Ectodermal cell (in vitro differentiated cells): ENCODE results near the gene CHIT1.

Source experiments
- H3K27ac ChIP-seq: 2 replicates; pipeline ENCODE4 v1.7.0; 2013; ENCODE audit warnings: mild to moderate bottlenecking, low read depth, low read length; ENCODE audit not compliant: insufficient read depth, poor library complexity, severe bottlenecking
- H3K27me3 ChIP-seq: 2 replicates; pipeline ENCODE4 v1.7.0; 2013; ENCODE audit warnings: mild to moderate bottlenecking, low read length; ENCODE audit not compliant: insufficient read depth, control insufficient read depth, poor library complexity, severe bottlenecking
- H3K36me3 ChIP-seq: one replicate; pipeline ENCODE4 v1.7.0; 2013; ENCODE audit warnings: low read length; ENCODE audit not compliant: control insufficient read depth, insufficient read depth
- H3K4me1 ChIP-seq: one replicate; pipeline ENCODE4 v1.7.0; 2013; ENCODE audit warnings: low read length; ENCODE audit not compliant: control insufficient read depth, insufficient read depth
- H3K4me3 ChIP-seq: 2 replicates; pipeline ENCODE4 v1.7.0; 2013; ENCODE audit warnings: low read depth, low read length, control low read depth; ENCODE audit not compliant: insufficient read depth
- H3K9me3 ChIP-seq: 2 replicates; pipeline ENCODE4 v1.7.0; 2013; ENCODE audit warnings: mild to moderate bottlenecking, low read length, moderate library complexity; ENCODE audit not compliant: control insufficient read depth
- WGBS, 2 experiments: methylation state at CpG; one replicate each; pipeline ENCODE4 v1.1.7; 2013; ENCODE audit warnings: missing lambda C conversion rate in 2 of 2; 5-methylcytosine and 5-hydroxymethylcytosine counted together

The CHIT1 gene

GRCh38 chr1:203207751-203208150 lies 21.7 kb downstream of the CHIT1 start:
- Histone ChIP-seq H3K4me3 (no peak overlapping the region), H3K36me3 (no peaks in the 10 kb centered on the region), H3K27ac (no peak overlapping the region), H3K27me3 (no peaks in the 10 kb centered on the region), H3K9me3 (no peaks in the 10 kb centered on the region), H3K4me1 (peaks cover 5% of the 10 kb centered on the region)
- 88% methylated on average over 2 of the region's 2 CpGs for WGBS, 2 experiments

- 83 to 90% methylated on average over 5 of the region's 5 CpGs for WGBS, 2 experiments
- Histone ChIP-seq H3K27me3 (no peaks in the 10 kb centered on the region), H3K36me3 (no peaks in the 10 kb centered on the region), H3K27ac (no peak overlapping the region), H3K9me3 (no peaks in the 10 kb centered on the region), H3K4me3 (no peak overlapping the region), H3K4me1 (peaks cover 5% of the 10 kb centered on the region)
Measured at GRCh38 chr1:203206129-203206687, 23.3 kb downstream of the CHIT1 start.

GRCh38 chr1:203204756-203205155 lies 24.7 kb downstream of the CHIT1 start:
- Histone ChIP-seq H3K36me3 (no peaks in the 10 kb centered on the region), H3K27ac (no peak overlapping the region), H3K9me3 (no peaks in the 10 kb centered on the region), H3K27me3 (no peaks in the 10 kb centered on the region), H3K4me3 (no peak overlapping the region), H3K4me1 (peaks cover 5% of the 10 kb centered on the region)
- WGBS, 2 experiments, result 89 to 95% methylated on average over 2 of the region's 2 CpGs

- Histone ChIP-seq H3K9me3 (no peaks in the 10 kb centered on the region), H3K27me3 (no peaks in the 10 kb centered on the region), H3K27ac (no peak overlapping the region), H3K4me1 (peaks cover 5% of the 10 kb centered on the region), H3K36me3 (no peaks in the 10 kb centered on the region), H3K4me3 (no peak overlapping the region)
- 93 to 95% methylated on average over 15 of the region's 15 CpGs for WGBS, 2 experiments
Measured at GRCh38 chr1:203202431-203203245, 26.8 kb downstream of the CHIT1 start.

- H3K9me3 ChIP-seq, result no peaks in the 10 kb centered on the region
- WGBS, 2 experiments, result 87% methylated on average over 10 of the region's 10 CpGs
- H3K27ac ChIP-seq, result no peak overlapping the region
- H3K27me3 ChIP-seq, result no peaks in the 10 kb centered on the region
- H3K4me1 ChIP-seq, result peaks cover 5% of the 10 kb centered on the region
- H3K36me3 ChIP-seq, result no peaks in the 10 kb centered on the region
- no peak overlapping the region for H3K4me3 ChIP-seq
Measured at GRCh38 chr1:203201516-203202205, 27.8 kb downstream of the CHIT1 start.

GRCh38 chr1:203200916-203201315 lies 28.6 kb downstream of the CHIT1 start:
- H3K4me3 ChIP-seq, result no peak overlapping the region
- no peak overlapping the region for H3K27ac ChIP-seq
- WGBS, 2 experiments, result 87 to 95% methylated on average over 1 of the region's 1 CpG
- no peaks in the 10 kb centered on the region for H3K27me3 ChIP-seq
- H3K36me3 ChIP-seq, result no peaks in the 10 kb centered on the region
- no peaks in the 10 kb centered on the region for H3K9me3 ChIP-seq
- H3K4me1 ChIP-seq, result peaks cover under 1% of the 10 kb centered on the region

- no peaks in the 10 kb centered on the region for H3K9me3 ChIP-seq
- no peak overlapping the region for H3K4me3 ChIP-seq
- WGBS, 2 experiments, result 93% methylated on average over 8 of the region's 8 CpGs
- H3K4me1 ChIP-seq, result no peaks in the 10 kb centered on the region
- H3K36me3 ChIP-seq, result no peaks in the 10 kb centered on the region
- no peak overlapping the region for H3K27ac ChIP-seq
- H3K27me3 ChIP-seq, result no peaks in the 10 kb centered on the region
Measured at GRCh38 chr1:203199816-203200571, 29.5 kb downstream of the CHIT1 start.

- Histone ChIP-seq H3K4me3 (no peak overlapping the region), H3K27ac (no peak overlapping the region), H3K4me1 (no peaks in the 10 kb centered on the region), H3K36me3 (no peaks in the 10 kb centered on the region), H3K27me3 (no peaks in the 10 kb centered on the region), H3K9me3 (no peaks in the 10 kb centered on the region)
- WGBS, 2 experiments, result 96% methylated on average over 6 of the region's 6 CpGs
Measured at GRCh38 chr1:203199481-203199815, 30.0 kb downstream of the CHIT1 start.

- Histone ChIP-seq H3K36me3 (no peaks in the 10 kb centered on the region), H3K4me1 (no peaks in the 10 kb centered on the region), H3K4me3 (no peak overlapping the region), H3K27me3 (no peaks in the 10 kb centered on the region), H3K9me3 (no peaks in the 10 kb centered on the region), H3K27ac (no peak overlapping the region)
- 93 to 95% methylated on average over 3 of the region's 3 CpGs for WGBS, 2 experiments
Measured at GRCh38 chr1:203199002-203199401, 30.5 kb downstream of the CHIT1 start.

GRCh38 chr1:203197625-203198024 lies 31.8 kb downstream of the CHIT1 start:
- Histone ChIP-seq H3K4me1 (no peaks in the 10 kb centered on the region), H3K9me3 (no peaks in the 10 kb centered on the region), H3K36me3 (no peaks in the 10 kb centered on the region), H3K27ac (no peak overlapping the region), H3K27me3 (no peaks in the 10 kb centered on the region), H3K4me3 (no peak overlapping the region)
- WGBS, 2 experiments, result 59 to 62% methylated on average over 3 of the region's 3 CpGs
